Activated CD4-positive, alpha-beta memory T cell treated with anti-CD3 and anti-CD28 coated beads, Interleukin-2, amount 10 ng/mL, durations not matched to agents 7 days and 5 days (primary cell): ENCODE measurements around the gene NHEJ1. TPM values are rescaled to one million over a fixed set of nuclear protein-coding genes. Genes with fewer than 3 reads are reported as not detected.
"Not testable (repeated sequence)": the region's sequence is repeated elsewhere in the genome, so short reads cannot be mapped to it uniquely, and the experiment has no call there.

Source experiments
- CTCF ChIA-PET: fragments of 350-600 bp; sonication (Branson Sonifier 250); formaldehyde crosslinking; loops from one replicate; lab custom pipeline; 2021; ENCODE audit warnings: antibody characterized with exemption, inconsistent platforms; lab: Charles Lee
- POLR2A ChIA-PET: fragments of 350-600 bp; sonication (Branson Sonifier 250); formaldehyde crosslinking; loops from one replicate; lab custom pipeline; 2021; ENCODE audit warnings: antibody characterized with exemption; lab: Charles Lee
- DNase-seq: peaks from one replicate; pipeline ENCODE4 v3.0.0-alpha.2; 2020
- H3K27ac Mint-ChIP-seq: one replicate; pipeline ENCODE4 v1.8.0; 2021; ENCODE audit warnings: mild to moderate bottlenecking, mixed read lengths
- H3K27me3 Mint-ChIP-seq: one replicate; pipeline ENCODE4 v1.8.0; 2021; ENCODE audit warnings: mixed read lengths
- H3K36me3 Mint-ChIP-seq: one replicate; pipeline ENCODE4 v1.8.0; 2021; ENCODE audit warnings: low read depth, mixed read lengths
- H3K4me1 Mint-ChIP-seq: one replicate; pipeline ENCODE4 v1.8.0; 2021; ENCODE audit warnings: mixed read lengths
- H3K4me3 Mint-ChIP-seq: one replicate; pipeline ENCODE4 v1.8.0; 2021; ENCODE audit warnings: mild to moderate bottlenecking, mixed read lengths
- H3K9me3 Mint-ChIP-seq: one replicate; pipeline ENCODE4 v1.8.0; 2021; ENCODE audit warnings: mixed read lengths
- total RNA-seq, 2 experiments: library from RNA; stranded (reverse); gene quantifications; one replicate each; pipeline ENCODE4 v1.2.3, GENCODE V29; 2021

NHEJ1 gene
- total RNA-seq, 2 experiments from 2014 or later = 12.0 to 12.2 TPM

DNA sequence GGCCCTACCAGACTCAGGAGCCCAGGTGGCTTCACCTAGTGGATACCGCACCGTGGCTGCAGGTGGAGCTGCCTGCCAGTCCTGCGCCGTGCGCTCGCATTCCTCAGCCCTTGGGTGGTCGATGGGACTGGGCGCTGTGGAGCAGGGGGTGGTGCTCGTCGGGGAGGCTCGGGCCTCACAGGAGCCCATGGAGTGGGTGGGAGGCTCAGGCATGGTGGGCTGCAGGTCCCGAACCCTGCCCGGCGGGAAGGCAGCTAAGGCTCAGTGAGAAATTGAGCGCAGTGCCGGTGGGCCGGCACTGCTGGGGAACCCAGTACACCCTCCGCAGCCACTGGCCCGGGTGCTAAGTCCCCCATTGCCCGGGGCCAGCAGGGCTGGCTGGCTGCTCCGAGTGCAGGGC lies 40.7 kb upstream of the NHEJ1 start:
- H3K27ac Mint-ChIP-seq, DNase-seq, H3K4me3 Mint-ChIP-seq, CTCF ChIA-PET, H3K36me3 Mint-ChIP-seq, H3K4me1 Mint-ChIP-seq, H3K9me3 Mint-ChIP-seq: not testable (repeated sequence)
- POLR2A ChIA-PET = interaction anchor here (1.5 kb wide), 1 partner anchor 22 kb away, joined by 4 read pairs; no protein-coding TSS in a partner anchor
- peaks cover 14% of the 10 kb centered on the region for H3K27me3 Mint-ChIP-seq

DNA sequence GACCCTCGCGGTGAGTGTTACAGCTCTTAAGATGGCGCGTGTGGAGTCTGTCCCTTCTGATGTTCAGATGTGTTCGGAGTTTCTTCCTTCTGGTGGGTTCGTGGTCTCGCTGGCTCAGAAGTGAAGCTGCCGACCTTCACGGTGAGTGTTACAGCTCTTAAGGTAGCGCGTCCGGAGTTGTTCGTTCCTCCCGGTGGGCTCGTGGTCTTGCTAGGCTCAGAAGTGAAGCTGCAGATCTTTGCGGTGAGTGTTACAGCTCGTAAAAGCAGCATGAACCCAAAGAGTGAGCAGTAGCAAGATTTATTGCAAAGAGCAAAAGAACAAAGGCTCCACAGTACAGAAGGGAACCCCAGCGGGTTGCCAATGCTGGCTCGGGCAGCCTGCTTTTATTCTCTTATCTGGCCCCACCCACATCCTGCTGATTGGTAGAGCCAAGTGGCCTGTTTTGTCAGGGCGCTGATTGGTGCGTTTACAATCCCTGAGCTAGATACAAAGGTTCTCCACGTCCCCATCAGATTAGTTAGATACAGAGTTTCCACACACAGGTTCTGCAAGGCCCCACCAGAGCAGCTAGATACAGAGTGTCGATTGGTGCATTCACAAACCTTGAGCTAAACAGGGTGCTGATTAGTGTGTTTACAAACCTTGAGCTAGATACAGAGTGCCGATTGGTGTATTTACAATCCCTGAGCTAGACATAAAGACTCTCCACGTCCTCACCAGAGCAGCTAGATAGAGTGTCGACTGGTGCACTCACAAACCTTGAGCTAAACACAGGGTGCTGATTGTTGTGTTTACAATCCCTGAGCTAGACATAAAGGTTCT lies 40.1 kb upstream of the NHEJ1 start:
- peaks cover 14% of the 10 kb centered on the region for H3K27me3 Mint-ChIP-seq
- not testable (repeated sequence) for H3K4me1 Mint-ChIP-seq, DNase-seq, H3K36me3 Mint-ChIP-seq, H3K9me3 Mint-ChIP-seq
- H3K27ac Mint-ChIP-seq = peak overlapping the region; percentile 68
- ChIA-PET CTCF (interaction anchor here (0.7 to 1.6 kb wide), 2 partner anchors 11 to 94 kb away, joined by 3 read pairs; no protein-coding TSS in a partner anchor), POLR2A (interaction anchor here (0.9 to 1.5 kb wide), 3 partner anchors 19 to 44 kb away, joined by 3 to 4 read pairs (median 3); partner anchors contain the start of genes GLB1L and STK16)
- peak overlapping the region; percentile 34 for H3K4me3 Mint-ChIP-seq

GRCh38 chr2:219199470-219200211 lies 39.0 kb upstream of the NHEJ1 start:
- Mint-ChIP-seq H3K36me3 (peaks cover 3% of the 10 kb centered on the region), H3K27me3 (peaks cover 17% of the 10 kb centered on the region), H3K4me3 (no peak overlapping the region), H3K9me3 (peaks cover 7% of the 10 kb centered on the region), H3K27ac (no peak overlapping the region), H3K4me1 (peaks cover 5% of the 10 kb centered on the region)
- POLR2A ChIA-PET = interaction anchor here (0.9 to 1.5 kb wide), 5 partner anchors 18 to 54 kb away, joined by 3 to 4 read pairs (median 3); partner anchors contain the start of genes CNPPD1 and TUBA4A
- DNase-seq = no peak
- CTCF ChIA-PET = interaction anchor here (1.6 kb wide), 1 partner anchor 95 kb away, joined by 3 read pairs; no protein-coding TSS in a partner anchor

- H3K9me3 Mint-ChIP-seq = peaks cover 3% of the 10 kb centered on the region
- no peak overlapping the region for H3K4me3 Mint-ChIP-seq
- H3K27ac Mint-ChIP-seq = no peak overlapping the region
- H3K27me3 Mint-ChIP-seq = peaks cover 17% of the 10 kb centered on the region
- H3K4me1 Mint-ChIP-seq = peaks cover 5% of the 10 kb centered on the region
- H3K36me3 Mint-ChIP-seq = no peaks in the 10 kb centered on the region
- ChIA-PET CTCF (interaction anchor here (1.6 kb wide), 1 partner anchor 96 kb away, joined by 3 read pairs; no protein-coding TSS in a partner anchor), POLR2A (interaction anchor here (0.9 to 1.1 kb wide), 3 partner anchors 18 to 55 kb away, joined by 3 read pairs; partner anchors contain the start of genes CNPPD1 and TUBA4A)
- no peak for DNase-seq
Measured at GRCh38 chr2:219198974-219199373, 38.4 kb upstream of the NHEJ1 start.

DNA sequence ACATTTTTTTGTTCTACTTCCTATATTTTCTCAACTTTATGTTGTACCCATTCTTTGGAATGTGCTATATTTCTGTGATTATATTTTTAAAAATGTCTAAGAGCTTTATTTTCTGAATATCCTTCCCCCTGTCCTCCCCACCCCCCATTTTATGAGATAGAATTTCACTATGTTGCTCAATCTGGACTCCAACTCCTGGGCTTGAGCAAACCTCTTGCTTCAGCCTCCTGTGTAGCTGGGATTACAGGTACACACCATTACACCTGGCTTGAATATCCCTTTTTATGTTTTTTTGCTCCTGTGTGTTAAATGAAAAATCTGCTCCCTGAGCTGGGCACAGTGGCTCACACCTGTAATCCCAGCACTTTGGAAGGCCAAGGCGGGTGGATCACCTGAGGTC lies 36.8 kb upstream of the NHEJ1 start:
- H3K27me3 Mint-ChIP-seq = peaks cover 17% of the 10 kb centered on the region
- peaks cover 5% of the 10 kb centered on the region for H3K4me1 Mint-ChIP-seq
- no peak for DNase-seq
- H3K9me3 Mint-ChIP-seq = no peaks in the 10 kb centered on the region
- ChIA-PET CTCF (interaction anchor here (0.7 to 1.8 kb wide), 4 partner anchors 21 to 98 kb away, joined by 3 to 5 read pairs (median 4); partner anchors contain the start of gene CNPPD1), POLR2A (interaction anchor here (1.0 to 4.9 kb wide), 3 partner anchors 9 to 21 kb away, joined by 3 to 21 read pairs (median 6); partner anchors contain the start of genes CNPPD1 and ZFAND2B)
- no peak overlapping the region for H3K4me3 Mint-ChIP-seq
- no peaks in the 10 kb centered on the region for H3K36me3 Mint-ChIP-seq
- no peak overlapping the region for H3K27ac Mint-ChIP-seq

DNA sequence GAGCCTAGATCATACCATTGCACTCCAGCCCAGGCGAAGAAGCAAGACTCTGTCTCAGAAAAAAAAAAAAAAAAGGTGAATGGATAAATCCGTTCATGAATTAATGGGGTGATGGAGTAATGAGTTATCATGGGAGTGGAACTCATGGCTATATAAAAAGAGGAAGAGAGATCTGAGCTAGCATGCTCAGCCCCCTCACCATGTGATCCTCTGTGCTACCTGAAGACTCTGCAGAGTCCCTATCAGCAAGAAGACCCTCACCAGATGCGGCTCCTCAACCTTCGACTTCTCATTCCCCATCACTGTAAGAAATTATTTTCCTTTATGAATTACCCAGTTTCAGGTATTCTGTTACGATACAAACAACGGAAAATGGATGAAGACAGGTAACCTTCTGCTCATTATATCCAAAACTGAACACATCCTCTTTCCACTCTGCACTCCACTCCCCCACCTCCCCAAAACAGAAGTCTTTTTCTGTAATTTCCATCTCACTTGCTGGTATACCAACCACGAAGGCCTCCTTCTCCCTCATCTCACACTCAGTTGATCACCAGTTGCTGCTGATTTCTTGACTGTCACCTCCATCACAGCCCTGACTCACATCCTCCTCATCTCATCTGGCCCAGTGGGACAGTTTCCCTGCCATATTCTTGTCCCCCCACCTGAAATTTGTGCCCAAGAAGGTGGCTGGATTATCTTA lies 26.3 kb upstream of the NHEJ1 start:
- ChIA-PET POLR2A (no interaction called here), CTCF (interaction anchor here (0.6 kb wide), 2 partner anchors 20 to 27 kb away, joined by 3 to 6 read pairs; partner anchors contain the start of gene NHEJ1)
- Mint-ChIP-seq H3K27me3 (no peaks in the 10 kb centered on the region), H3K36me3 (peaks cover 41% of the 10 kb centered on the region), H3K4me1 (peaks cover 25% of the 10 kb centered on the region), H3K27ac (peak overlapping the region; percentile 21), H3K4me3 (no peak overlapping the region), H3K9me3 (no peaks in the 10 kb centered on the region)
- DNase-seq = no peak

- CTCF ChIA-PET = interaction anchor here (1.5 kb wide), 1 partner anchor 12 kb away, joined by 3 read pairs; no protein-coding TSS in a partner anchor
- H3K9me3 Mint-ChIP-seq = no peaks in the 10 kb centered on the region
- no peaks in the 10 kb centered on the region for H3K27me3 Mint-ChIP-seq
Measured at GRCh38 chr2:219184121-219184520, 23.5 kb upstream of the NHEJ1 start.

DNA sequence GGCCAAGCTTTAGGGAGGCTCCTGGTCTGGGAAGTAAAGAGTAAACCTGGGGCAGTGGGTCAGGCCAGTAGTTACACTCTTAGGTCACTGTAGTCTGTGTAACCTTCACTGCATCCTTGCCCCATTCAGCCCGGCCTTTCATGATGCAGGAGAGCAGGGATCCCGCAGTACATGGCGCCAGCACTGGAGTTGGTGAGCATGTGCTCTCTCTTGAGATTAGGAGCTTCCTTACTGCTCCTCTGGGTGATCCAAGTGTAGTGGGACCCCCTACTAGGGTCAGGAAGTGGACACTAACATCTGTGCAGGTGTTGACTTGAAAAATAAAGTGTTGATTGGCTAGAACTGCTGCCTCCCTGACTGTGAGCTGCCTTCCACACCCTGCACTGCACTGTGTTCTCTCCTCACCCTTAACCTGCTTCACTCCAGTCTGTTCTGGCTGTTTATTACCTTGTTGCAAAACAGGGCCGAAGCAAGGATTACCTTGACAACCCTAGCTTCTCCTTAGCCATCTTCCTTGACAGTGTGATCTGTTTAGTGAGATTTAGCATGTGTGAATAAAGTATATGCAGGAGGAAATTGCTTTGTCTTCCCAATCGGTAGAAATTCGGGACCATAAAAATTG lies 22.6 kb upstream of the NHEJ1 start:
- H3K9me3 Mint-ChIP-seq = no peaks in the 10 kb centered on the region
- H3K27me3 Mint-ChIP-seq = no peaks in the 10 kb centered on the region
- peaks cover 58% of the 10 kb centered on the region for H3K4me1 Mint-ChIP-seq
- CTCF ChIA-PET = no interaction called here
- DNase-seq = no peak
- H3K27ac Mint-ChIP-seq = peak overlapping the region; percentile 69
- POLR2A ChIA-PET = interaction anchor here (0.7 to 12.0 kb wide), 5 partner anchors 9 to 62 kb away, joined by 3 to 160 read pairs (median 3); partner anchors contain the start of genes ABCB6, GLB1L, STK16 and ZFAND2B
- no peak overlapping the region for H3K4me3 Mint-ChIP-seq
- peaks cover 73% of the 10 kb centered on the region for H3K36me3 Mint-ChIP-seq

More at GRCh38 chr2:219184121-219184520, 23.5 kb upstream of the NHEJ1 start:
- Mint-ChIP-seq H3K4me1 (peaks cover 53% of the 10 kb centered on the region), H3K36me3 (peaks cover 66% of the 10 kb centered on the region), H3K27ac (no peak overlapping the region), H3K4me3 (no peak overlapping the region)
- DNase-seq = no peak
- POLR2A ChIA-PET = interaction anchor here (12.0 kb wide), 1 partner anchor 24 kb away, joined by 160 read pairs; the partner anchor contains the start of gene ZFAND2B

- Mint-ChIP-seq H3K36me3 (peaks cover 73% of the 10 kb centered on the region), H3K4me3 (no peak overlapping the region), H3K27me3 (no peaks in the 10 kb centered on the region), H3K9me3 (no peaks in the 10 kb centered on the region), H3K4me1 (peaks cover 59% of the 10 kb centered on the region), H3K27ac (peak overlapping the region; percentile 69)
- no peak for DNase-seq
- ChIA-PET CTCF (interaction anchor here (1.5 to 1.7 kb wide), 2 partner anchors 47 to 72 kb away, joined by 4 read pairs; partner anchors contain the start of genes ANKZF1 and ATG9A), POLR2A (interaction anchor here (0.7 to 12.0 kb wide), 7 partner anchors 8 to 63 kb away, joined by 3 to 160 read pairs (median 3); partner anchors contain the start of genes ABCB6, ANKZF1, ATG9A and GLB1L)
Measured at GRCh38 chr2:219182331-219183150, 21.9 kb upstream of the NHEJ1 start.

DNA sequence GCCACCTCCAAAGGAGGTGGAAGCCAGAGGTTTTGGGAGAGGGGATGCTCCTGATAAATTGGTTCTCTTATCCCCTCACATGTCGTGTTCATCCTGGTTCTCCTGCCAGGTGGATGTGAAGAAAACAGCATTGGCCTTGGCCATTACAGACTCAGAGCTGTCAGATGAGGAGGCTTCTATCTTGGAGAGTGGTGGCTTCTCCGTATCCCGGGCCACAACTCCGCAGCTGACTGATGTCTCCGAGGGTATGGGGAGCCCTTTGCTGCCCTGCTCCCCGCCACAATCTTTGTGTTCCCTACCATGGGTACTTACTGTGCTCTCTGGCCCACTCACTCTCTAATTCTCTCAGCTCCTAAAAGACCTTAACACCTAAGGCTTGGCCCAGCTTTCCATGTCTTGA lies 20.9 kb upstream of the NHEJ1 start:
- Mint-ChIP-seq H3K4me1 (peaks cover 59% of the 10 kb centered on the region), H3K27me3 (no peaks in the 10 kb centered on the region), H3K36me3 (peaks cover 70% of the 10 kb centered on the region), H3K4me3 (peak overlapping the region; percentile 34), H3K27ac (peak overlapping the region; percentile 69), H3K9me3 (no peaks in the 10 kb centered on the region)
- ChIA-PET CTCF (interaction anchor here (0.5 to 2.8 kb wide), 8 partner anchors 10 to 698 kb away, joined by 3 to 16 read pairs (median 4); partner anchors contain the start of genes ANKZF1, ATG9A and DNAJB2), POLR2A (interaction anchor here (0.9 to 12.0 kb wide), 8 partner anchors 17 to 71 kb away, joined by 3 to 160 read pairs (median 4); partner anchors contain the start of genes ANKZF1, ATG9A, TUBA4B and ZFAND2B)
- no peak for DNase-seq
